SK-N-MC (cell line): ENCODE data around the gene ABCG1.

ENCODE experiments used
- EZH2 ChIP-seq: fragments of 200-600 bp; sonication (generic); IDR thresholded peaks from one replicate; pipeline ENCODE4 v1.6.1; 2017; ENCODE audit warnings: antibody characterized with exemption
- POLR2AphosphoS5 ChIP-seq: IDR thresholded peaks from 2 replicates; pipeline ENCODE4 v1.6.1; 2012; ENCODE audit warnings: mild to moderate bottlenecking, low read depth, low read length, borderline replicate concordance

DNA sequence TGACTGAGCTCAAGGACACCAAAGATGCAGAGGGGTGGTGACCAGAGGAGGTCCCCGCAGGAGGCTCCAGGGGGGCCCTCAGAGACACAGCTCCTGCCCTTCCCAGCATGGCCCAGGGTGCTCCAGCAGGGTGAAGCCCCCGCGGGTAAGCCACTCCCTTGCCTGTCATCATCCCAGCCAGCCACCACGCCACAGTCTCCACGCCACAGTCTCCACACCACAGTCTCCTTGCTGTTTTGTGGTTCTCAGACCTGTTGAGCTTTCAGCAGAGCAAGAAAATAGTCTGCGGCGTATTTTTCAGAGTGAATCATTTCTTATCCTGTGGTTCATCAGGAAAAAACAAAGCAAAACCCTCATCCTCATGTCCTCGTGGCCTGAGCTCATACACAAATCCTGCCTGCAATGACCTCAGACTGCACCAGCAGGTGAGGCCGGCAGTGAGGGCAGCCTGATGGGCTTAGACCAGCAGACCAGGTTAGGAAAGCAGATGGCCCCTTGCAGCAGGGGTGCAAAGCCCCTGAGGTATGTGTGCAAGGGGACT is 25.7 kb upstream of the ABCG1 start:
- TF ChIP-seq EZH2 (no peak), POLR2AphosphoS5 (no peak)
